Gastrocnemius medialis (tissue), 4 donors: ENCODE measurements around the gene MXI1. TPM values are rescaled to one million over a fixed set of nuclear protein-coding genes. Genes with fewer than 3 reads are reported as not detected.
"Not testable (repeated sequence)": the region's sequence is repeated elsewhere in the genome, so short reads cannot be mapped to it uniquely, and the experiment has no call there.

Source experiments
- ATAC-seq, 2 donors: fragments of 150-250 bp; one replicate each; pipeline ENCODE4 v1.9.1; 2016
- DNase-seq, 2 donors: peaks; one replicate each; pipeline ENCODE4 v3.0.0-alpha.2; 2019
- H3K27ac ChIP-seq, 4 donors: fragments of 200-600 bp; sonication (generic); 1 replicate in 1 of 4; 2 replicates in 3 of 4; pipeline ENCODE4 v1.5.1; 2016 to 2018; ENCODE audit warnings: mild to moderate bottlenecking in 2 of 4, moderate library complexity in 1 of 4
- H3K27me3 ChIP-seq, 3 donors: fragments of 200-600 bp; sonication (generic) in 2 of 3; 1 replicate in 1 of 3; 2 replicates in 2 of 3; pipeline versions ENCODE4 v1.5.1 to v1.6.0; 2016 to 2019; ENCODE audit warnings: mild to moderate bottlenecking in 1 of 3, moderate library complexity in 1 of 3
- H3K36me3 ChIP-seq, 2 donors: fragments of 200-600 bp; sonication (generic) in 1 of 2; one replicate each; pipeline ENCODE4 v1.5.1; 2017 to 2018
- H3K4me1 ChIP-seq, 2 donors: fragments of 200-600 bp; sonication (generic) in 1 of 2; one replicate each; pipeline ENCODE4 v1.5.1; 2016 to 2017; ENCODE audit warnings: mild to moderate bottlenecking in 2 of 2
- H3K4me3 ChIP-seq, 4 donors: fragments of 200-600 bp; sonication (generic) in 3 of 4; 1 replicate in 1 of 4; 2 replicates in 3 of 4; pipeline ENCODE4 v1.5.1; 2016 to 2019; ENCODE audit warnings: mild to moderate bottlenecking in 2 of 4
- H3K9me3 ChIP-seq, 3 donors: fragments of 200-600 bp; sonication (generic) in 2 of 3; 1 replicate in 1 of 3; 2 replicates in 2 of 3; pipeline ENCODE4 v1.5.1; 2016 to 2019
- POLR2A ChIP-seq, 2 donors: fragments of 450-650 bp; IDR thresholded peaks; one replicate each; pipeline ENCODE4 v1.6.1; 2017; ENCODE audit warnings: antibody characterized with exemption in 2 of 2, mild to moderate bottlenecking in 2 of 2, moderate library complexity in 2 of 2
- in situ Hi-C, 4 donors: fragments of 200-750 bp; cut with MboI; loops; one replicate each; pipeline versions ENCODE4 v1.15.0 to v1.8.0; 2017; ENCODE audit warnings: low sequenced_read_pairs in 4 of 4
- intact Hi-C: fragments of 100-400 bp; cut with DNase I; formaldehyde crosslinking; loops from one replicate; pipeline ENCODE4 v1.15.1; 2023; ENCODE audit warnings: low total_unique reads
- total RNA-seq, 4 donors: library from RNA; depleted of rRNA; stranded (reverse); fragments of >200 nt; gene quantifications; one replicate each; pipeline versions ENCODE4 v1.1.0 to v1.2.3, GENCODE V29; 2016
- TF ChIP-seq, protein P1 (sequence below), 5 experiments: fragments of 450-650 bp in 3 of 5; fragments of 200-600 bp in 2 of 5; sonication (generic) in 2 of 5; IDR thresholded peaks in 4 of 5; conservative IDR thresholded peaks in 1 of 5; 1 replicate in 4 of 5; 2 replicates in 1 of 5; pipeline ENCODE4 v1.5.1; 2016 to 2019; ENCODE audit warnings: antibody characterized with exemption in 5 of 5, mild to moderate bottlenecking in 3 of 5, moderate library complexity in 3 of 5

The MXI1 gene
- total RNA-seq, 4 donors from 2014 or later = 35.9 to 67.8 (median 53.9) TPM

DNA sequence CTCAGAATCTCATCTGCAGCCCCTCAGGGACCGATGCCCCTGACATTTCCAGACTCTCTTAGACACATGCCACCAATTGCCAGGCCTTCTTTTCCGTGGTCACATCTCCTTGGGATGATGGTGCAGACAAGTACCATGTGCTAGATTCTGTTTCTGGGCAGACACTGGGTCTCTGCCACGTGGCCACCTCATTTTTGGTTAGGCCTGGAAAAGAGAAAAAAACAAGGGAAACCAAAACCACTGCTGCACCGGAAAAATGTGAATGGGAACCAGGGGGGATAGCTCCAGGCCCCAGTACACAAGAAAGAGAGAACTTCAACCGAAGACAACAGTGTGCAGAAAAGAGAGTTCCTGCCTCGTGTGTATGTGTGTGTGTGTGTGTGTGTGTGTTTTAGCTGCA, 23.0 kb upstream of the MXI1 start:
- intact Hi-C loops = no loop called here
- no peak overlapping the region for H3K4me3 ChIP-seq
- H3K27ac ChIP-seq = no peak overlapping the region
- DNase-seq (no peak), ATAC-seq (no peak)
- H3K9me3 ChIP-seq = no peaks in the 10 kb centered on the region
- no peaks in the 10 kb centered on the region for H3K27me3 ChIP-seq
- no peaks in the 10 kb centered on the region for H3K4me1 ChIP-seq
- in situ Hi-C loops = no loop called here
- TF ChIP-seq, protein P1, sequence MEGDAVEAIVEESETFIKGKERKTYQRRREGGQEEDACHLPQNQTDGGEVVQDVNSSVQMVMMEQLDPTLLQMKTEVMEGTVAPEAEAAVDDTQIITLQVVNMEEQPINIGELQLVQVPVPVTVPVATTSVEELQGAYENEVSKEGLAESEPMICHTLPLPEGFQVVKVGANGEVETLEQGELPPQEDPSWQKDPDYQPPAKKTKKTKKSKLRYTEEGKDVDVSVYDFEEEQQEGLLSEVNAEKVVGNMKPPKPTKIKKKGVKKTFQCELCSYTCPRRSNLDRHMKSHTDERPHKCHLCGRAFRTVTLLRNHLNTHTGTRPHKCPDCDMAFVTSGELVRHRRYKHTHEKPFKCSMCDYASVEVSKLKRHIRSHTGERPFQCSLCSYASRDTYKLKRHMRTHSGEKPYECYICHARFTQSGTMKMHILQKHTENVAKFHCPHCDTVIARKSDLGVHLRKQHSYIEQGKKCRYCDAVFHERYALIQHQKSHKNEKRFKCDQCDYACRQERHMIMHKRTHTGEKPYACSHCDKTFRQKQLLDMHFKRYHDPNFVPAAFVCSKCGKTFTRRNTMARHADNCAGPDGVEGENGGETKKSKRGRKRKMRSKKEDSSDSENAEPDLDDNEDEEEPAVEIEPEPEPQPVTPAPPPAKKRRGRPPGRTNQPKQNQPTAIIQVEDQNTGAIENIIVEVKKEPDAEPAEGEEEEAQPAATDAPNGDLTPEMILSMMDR (IDR thresholded peaks at IDR 0.05 in 4 of 5, conservative IDR thresholded peaks at IDR 0.05 in 1 of 5) = no peak
- TF ChIP-seq POLR2A (IDR thresholded peaks at IDR 0.05) = no peak
- no peaks in the 10 kb centered on the region for H3K36me3 ChIP-seq

DNA sequence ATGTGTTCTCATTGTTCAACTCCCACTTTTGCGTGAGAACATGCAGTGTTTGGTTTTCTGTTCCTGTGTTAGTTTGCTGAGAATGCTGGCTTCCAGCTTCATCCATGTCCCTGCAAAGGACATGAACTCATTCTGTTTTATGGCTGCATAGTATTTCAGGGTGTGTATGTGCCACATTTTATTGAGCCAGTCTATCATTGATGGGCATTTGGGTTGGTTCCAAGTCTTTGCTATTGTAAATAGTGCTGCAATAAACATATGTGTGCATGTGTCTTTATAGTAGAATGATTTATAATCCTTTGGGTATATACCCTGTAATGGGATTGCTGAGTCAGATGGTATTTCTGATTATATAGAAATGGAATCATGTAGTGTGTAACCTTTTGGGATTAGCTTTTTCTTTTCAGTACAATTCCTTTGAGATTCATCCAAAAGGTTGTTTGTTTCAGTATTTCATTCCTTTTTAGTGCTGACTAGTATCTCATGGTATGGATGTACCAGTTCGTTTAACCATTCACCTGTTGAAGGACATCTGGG, 21.7 kb upstream of the MXI1 start:
- H3K4me1 ChIP-seq, H3K27me3 ChIP-seq, H3K27ac ChIP-seq, DNase-seq, H3K9me3 ChIP-seq, in situ Hi-C loops, intact Hi-C loops, H3K36me3 ChIP-seq, ATAC-seq, H3K4me3 ChIP-seq: not testable (repeated sequence)

DNA sequence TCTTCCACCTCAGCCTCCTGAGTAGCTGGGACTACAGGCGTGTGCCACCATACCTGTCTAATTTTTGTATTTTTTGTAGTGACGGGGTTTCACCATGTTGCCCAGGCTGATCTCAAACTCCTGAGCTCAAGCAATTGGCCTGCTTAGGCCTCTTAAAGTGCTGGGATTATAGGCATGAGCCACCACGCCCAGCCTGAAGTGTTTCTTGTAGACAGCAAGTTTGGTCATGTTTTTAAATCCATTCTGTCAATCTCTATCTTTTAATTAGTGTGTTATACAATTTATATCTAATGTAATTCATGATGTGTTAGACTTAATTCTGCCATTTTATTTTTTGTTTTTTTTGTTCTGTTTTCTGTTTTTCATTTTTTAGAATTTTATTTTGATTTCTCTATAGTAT, 17.2 kb upstream of the MXI1 start:
- no peaks in the 10 kb centered on the region for H3K36me3 ChIP-seq
- TF ChIP-seq POLR2A (IDR thresholded peaks at IDR 0.05) = no peak
- TF ChIP-seq, protein P1 (IDR thresholded peaks at IDR 0.05 in 4 of 5, conservative IDR thresholded peaks at IDR 0.05 in 1 of 5) = no peak
- intact Hi-C loops = loop anchor here (5.0 kb wide), 1 partner anchor 38 kb away; no protein-coding TSS in a partner anchor
- H3K9me3 ChIP-seq = no peaks in the 10 kb centered on the region
- DNase-seq (no peak), ATAC-seq (no peak)
- no peak overlapping the region for H3K4me3 ChIP-seq
- in situ Hi-C loops = loop anchor here in 1 of 4 donors (10.0 kb wide), 1 partner anchor 45 kb away; no protein-coding TSS in a partner anchor
- H3K27ac ChIP-seq = no peak overlapping the region
- H3K27me3 ChIP-seq = no peaks in the 10 kb centered on the region
- no peaks in the 10 kb centered on the region for H3K4me1 ChIP-seq

DNA sequence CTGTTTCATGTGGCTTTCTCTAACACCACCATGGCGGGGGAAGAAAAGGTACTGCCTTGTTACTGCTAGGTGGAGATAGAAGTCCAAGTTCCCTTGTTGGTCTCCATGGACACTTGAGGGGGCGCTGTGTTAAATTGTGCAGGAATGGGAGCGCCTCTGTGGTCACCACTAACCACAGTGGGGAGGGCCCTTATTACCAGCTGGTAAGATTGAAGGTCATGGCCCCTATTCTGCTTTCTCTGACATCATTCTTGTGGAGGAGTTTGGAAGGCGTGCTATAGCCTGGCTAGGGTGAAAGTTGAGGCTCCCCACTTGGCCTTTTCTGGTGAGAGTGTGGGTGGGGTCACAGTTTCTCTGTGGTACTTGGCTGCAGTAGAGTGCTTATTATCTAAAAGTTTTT, 14.9 kb upstream of the MXI1 start:
- no peak for TF ChIP-seq POLR2A (IDR thresholded peaks at IDR 0.05)
- TF ChIP-seq, protein P1 (IDR thresholded peaks at IDR 0.05 in 4 of 5, conservative IDR thresholded peaks at IDR 0.05 in 1 of 5) = no peak
- in situ Hi-C loops = loop anchor here in 1 of 4 donors (10.0 kb wide), 1 partner anchor 48 kb away; no protein-coding TSS in a partner anchor
- intact Hi-C loops = loop anchor here (5.0 kb wide), 1 partner anchor 40 kb away; no protein-coding TSS in a partner anchor
- Histone ChIP-seq H3K27me3 (no peaks in the 10 kb centered on the region), H3K36me3 (no peaks in the 10 kb centered on the region), H3K9me3 (no peaks in the 10 kb centered on the region), H3K27ac (no peak overlapping the region), H3K4me3 (no peak overlapping the region), H3K4me1 (no peaks in the 10 kb centered on the region)
- ATAC-seq (no peak), DNase-seq (no peak)

DNA sequence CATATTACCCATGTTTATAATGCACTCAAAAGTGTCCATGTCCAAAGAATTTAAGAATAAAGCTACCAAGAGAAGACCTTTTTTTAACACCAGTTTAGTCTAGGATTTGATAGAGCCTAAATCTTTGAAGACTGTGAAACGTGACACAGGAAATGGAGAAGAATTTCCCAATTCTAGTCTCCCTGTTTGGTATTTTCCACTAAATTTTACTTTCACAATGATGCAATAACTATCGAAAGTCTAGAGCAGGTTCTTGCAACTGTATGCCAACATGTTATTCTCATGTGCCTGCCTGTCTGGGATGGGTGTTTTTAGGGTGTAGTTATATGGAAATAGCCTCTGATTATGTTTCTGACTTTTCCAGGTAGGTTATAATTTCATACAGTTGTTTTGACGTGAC, 6.9 kb upstream of the MXI1 start:
- H3K9me3 ChIP-seq = no peaks in the 10 kb centered on the region
- intact Hi-C loops = no loop called here
- no peak overlapping the region for H3K27ac ChIP-seq
- H3K4me3 ChIP-seq = no peak overlapping the region
- TF ChIP-seq POLR2A (IDR thresholded peaks at IDR 0.05) = no peak
- TF ChIP-seq, protein P1 (IDR thresholded peaks at IDR 0.05 in 4 of 5, conservative IDR thresholded peaks at IDR 0.05 in 1 of 5) = no peak
- DNase-seq (no peak), ATAC-seq (no peak)
- no peaks in the 10 kb centered on the region for H3K36me3 ChIP-seq
- H3K4me1 ChIP-seq = no peaks in the 10 kb centered on the region
- no peaks in the 10 kb centered on the region for H3K27me3 ChIP-seq
- in situ Hi-C loops = no loop called here

DNA sequence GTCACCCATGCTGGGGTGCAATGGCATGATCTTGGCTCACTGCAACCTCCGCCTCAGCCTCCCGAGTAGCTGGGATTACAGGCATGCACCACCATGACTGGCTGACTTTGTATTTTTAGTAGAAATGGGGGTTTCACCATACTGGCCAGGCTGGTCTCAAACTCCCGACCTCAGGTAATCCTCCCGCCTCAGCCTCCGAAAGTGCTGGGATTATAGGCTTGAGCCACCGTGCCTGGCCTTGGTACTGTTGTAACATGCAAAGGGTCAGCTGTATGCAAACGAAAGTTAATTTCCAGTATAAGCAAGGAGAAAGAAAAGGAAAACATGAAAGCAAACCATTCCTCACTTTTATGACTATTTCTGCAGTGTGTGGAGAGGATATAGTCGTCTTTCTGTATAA, 6.4 kb upstream of the MXI1 start:
- intact Hi-C loops, ATAC-seq, H3K27ac ChIP-seq, H3K4me1 ChIP-seq, H3K4me3 ChIP-seq, H3K36me3 ChIP-seq, DNase-seq, in situ Hi-C loops, H3K9me3 ChIP-seq, H3K27me3 ChIP-seq: not testable (repeated sequence)
